Neutrophil (primary cell): ENCODE data around the gene STON2.

Experiments used
- H3K27ac ChIP-seq: fragments of 200-600 bp; sonication (generic); 2 replicates; pipeline ENCODE4 v1.5.1; 2016; ENCODE audit warnings: mild to moderate bottlenecking, moderate library complexity
- H3K27me3 ChIP-seq: fragments of 200-600 bp; sonication (generic); 2 replicates; pipeline ENCODE4 v1.6.0; 2016; ENCODE audit warnings: mild to moderate bottlenecking
- H3K36me3 ChIP-seq: fragments of 200-600 bp; sonication (generic); 2 replicates; pipeline ENCODE4 v1.5.1; 2017
- H3K4me1 ChIP-seq, 2 experiments: fragments of 200-600 bp in 1 of 2; sonication (generic) in 1 of 2; 1 replicate in 1 of 2; 2 replicates in 1 of 2; pipeline versions ENCODE4 v1.5.1 to v1.6.1; 2013 to 2016; ENCODE audit warnings: low read depth in 1 of 2, low read length in 1 of 2, mild to moderate bottlenecking in 1 of 2, moderate library complexity in 1 of 2; ENCODE audit not compliant: control insufficient read depth in 1 of 2, insufficient read depth in 1 of 2
- H3K4me3 ChIP-seq, 2 experiments: fragments of 200-600 bp in 1 of 2; sonication (generic) in 1 of 2; 1 replicate in 1 of 2; 2 replicates in 1 of 2; pipeline ENCODE4 v1.5.1; 2013 to 2016; ENCODE audit warnings: low read depth in 1 of 2, low read length in 1 of 2, mild to moderate bottlenecking in 1 of 2, moderate library complexity in 1 of 2
- H3K9me3 ChIP-seq: fragments of 200-600 bp; sonication (generic); 2 replicates; pipeline ENCODE4 v1.5.1; 2016
- TF ChIP-seq, protein P1 (sequence below): fragments of 200-600 bp; sonication (generic); IDR thresholded peaks from 2 replicates; pipeline ENCODE4 v1.5.1; 2016; ENCODE audit warnings: antibody characterized with exemption

The STON2 gene

DNA sequence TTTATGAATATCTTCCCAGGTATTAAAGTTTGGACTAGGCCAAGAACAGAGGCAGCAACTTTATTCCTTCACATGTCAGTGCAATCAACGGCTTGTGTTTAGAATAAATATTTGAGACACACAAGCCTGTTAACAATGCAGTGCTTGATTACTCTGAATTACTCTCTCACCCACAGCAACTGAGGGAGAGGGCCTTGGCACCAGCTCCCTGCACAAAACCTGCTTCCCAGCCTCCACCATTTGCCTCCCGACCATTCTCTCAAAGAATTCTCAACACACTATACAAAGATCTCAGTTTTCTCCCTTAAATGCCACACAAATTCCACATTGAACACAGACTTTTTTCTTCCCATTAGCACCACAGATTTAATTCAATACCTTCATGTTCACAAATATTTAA lies 77.0 kb downstream of the STON2 start:
- Histone ChIP-seq H3K36me3 (no peaks in the 10 kb centered on the region), H3K27me3 (no peaks in the 10 kb centered on the region), H3K27ac (no peak overlapping the region), H3K4me3 (no peak overlapping the region), H3K9me3 (no peaks in the 10 kb centered on the region), H3K4me1 (no peaks in the 10 kb centered on the region)
- TF ChIP-seq, protein P1, sequence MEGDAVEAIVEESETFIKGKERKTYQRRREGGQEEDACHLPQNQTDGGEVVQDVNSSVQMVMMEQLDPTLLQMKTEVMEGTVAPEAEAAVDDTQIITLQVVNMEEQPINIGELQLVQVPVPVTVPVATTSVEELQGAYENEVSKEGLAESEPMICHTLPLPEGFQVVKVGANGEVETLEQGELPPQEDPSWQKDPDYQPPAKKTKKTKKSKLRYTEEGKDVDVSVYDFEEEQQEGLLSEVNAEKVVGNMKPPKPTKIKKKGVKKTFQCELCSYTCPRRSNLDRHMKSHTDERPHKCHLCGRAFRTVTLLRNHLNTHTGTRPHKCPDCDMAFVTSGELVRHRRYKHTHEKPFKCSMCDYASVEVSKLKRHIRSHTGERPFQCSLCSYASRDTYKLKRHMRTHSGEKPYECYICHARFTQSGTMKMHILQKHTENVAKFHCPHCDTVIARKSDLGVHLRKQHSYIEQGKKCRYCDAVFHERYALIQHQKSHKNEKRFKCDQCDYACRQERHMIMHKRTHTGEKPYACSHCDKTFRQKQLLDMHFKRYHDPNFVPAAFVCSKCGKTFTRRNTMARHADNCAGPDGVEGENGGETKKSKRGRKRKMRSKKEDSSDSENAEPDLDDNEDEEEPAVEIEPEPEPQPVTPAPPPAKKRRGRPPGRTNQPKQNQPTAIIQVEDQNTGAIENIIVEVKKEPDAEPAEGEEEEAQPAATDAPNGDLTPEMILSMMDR, result no peak

DNA sequence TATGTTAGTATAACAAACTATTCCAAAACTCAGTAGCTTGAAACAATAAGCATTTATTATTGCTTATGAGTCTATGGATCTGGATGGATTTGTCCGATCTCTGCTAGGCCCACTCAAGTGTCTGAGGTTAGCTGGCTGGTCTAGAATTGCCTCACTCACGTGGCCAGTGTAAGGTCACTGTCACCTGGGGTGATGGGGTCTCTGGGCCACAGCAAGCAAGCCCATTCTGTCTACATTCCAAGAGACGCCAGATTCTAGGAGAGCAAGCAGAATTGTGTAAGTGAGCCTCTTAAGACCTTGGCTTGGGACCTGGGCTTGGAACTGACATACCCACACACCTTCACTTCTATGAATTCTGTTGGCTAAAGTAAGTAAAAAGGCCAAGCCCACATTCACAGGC lies 80.2 kb downstream of the STON2 start:
- H3K4me3 ChIP-seq, result no peak overlapping the region
- TF ChIP-seq, protein P1, result no peak

DNA sequence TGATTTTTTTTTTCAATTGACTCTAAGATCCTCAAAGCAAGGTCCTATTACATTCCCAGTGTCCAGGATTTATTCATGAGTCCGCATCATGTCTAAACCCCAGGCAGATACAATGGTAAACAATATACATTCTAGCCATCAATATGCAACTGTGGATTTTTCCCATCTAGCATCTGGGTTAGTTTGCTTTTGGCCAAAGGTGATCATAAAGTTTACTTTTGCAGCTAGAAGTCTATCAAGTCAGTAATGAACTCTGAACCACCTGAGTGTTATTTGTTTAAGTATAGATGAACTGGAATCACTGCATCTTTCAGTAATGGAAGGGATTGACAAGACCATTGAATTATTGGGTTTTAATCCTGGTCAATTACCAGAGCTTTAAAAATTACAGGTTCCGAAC lies 80.8 kb downstream of the STON2 start:
- TF ChIP-seq, protein P1, result no peak
- Histone ChIP-seq H3K4me3 (no peak overlapping the region), H3K36me3 (no peaks in the 10 kb centered on the region), H3K9me3 (no peaks in the 10 kb centered on the region), H3K27ac (no peak overlapping the region), H3K27me3 (no peaks in the 10 kb centered on the region), H3K4me1 (no peaks in the 10 kb centered on the region)

More for the DNA sequence above, 80.2 kb downstream of the STON2 start:
- H3K27ac ChIP-seq, result no peak overlapping the region
- H3K36me3 ChIP-seq, result no peaks in the 10 kb centered on the region
- no peaks in the 10 kb centered on the region for H3K27me3 ChIP-seq
- H3K9me3 ChIP-seq, result no peaks in the 10 kb centered on the region
- no peaks in the 10 kb centered on the region for H3K4me1 ChIP-seq

DNA sequence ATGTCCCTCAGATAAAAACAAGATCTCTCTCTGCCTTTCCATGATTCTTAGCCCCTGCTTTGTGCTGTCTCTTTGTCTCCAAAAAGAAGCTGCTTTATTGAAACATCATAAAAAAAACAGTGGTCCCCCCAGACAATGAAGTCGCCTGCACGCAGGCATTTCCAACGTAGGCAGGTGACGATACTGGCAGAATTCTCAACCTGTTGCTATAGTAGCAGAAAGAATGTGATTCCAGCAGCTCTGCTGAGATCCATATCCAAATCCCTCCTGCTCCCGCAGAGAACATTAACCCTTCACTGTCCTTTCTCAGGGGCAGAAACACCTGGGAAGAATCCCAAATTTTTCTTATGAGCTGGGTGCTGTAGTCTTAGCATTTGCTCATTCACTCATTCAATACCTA lies 84.8 kb downstream of the STON2 start:
- TF ChIP-seq, protein P1, result no peak
- no peak overlapping the region for H3K4me3 ChIP-seq

DNA sequence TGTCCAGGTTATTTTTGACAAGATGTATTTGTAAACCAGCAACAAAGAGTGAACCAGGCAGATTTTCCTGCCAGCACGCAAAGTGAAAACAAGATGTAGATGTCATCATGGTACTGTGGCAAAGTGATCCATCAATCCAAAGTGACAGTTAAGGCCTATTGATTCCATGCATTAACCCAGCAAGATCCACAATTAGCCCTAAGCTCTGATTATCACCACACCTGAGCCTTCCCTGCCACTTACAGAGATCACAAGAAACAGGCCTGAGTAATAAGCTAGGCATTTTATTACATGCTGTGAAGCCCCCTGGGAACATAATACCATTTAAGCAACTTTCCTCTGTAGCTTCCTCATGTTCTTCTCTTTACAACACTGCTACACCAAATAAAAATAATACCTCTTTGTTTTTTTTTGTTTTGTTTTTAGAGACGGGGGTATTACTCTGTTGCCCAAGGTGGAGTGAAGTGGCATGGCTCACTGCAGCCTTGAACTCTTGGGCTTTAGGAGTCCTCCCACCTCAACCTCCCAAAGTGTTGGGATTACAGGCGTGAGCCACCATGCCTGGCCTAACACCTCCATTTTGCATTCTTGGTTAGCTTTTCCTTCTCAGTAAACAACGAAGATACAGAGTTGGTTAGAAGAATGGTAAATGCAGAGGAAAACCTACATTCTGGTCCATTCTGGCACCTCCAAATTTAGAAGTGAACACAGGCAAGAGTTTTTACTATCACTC lies 85.5 kb downstream of the STON2 start:
- H3K4me3 ChIP-seq, result no peak overlapping the region
- H3K27me3 ChIP-seq, result no peaks in the 10 kb centered on the region
- H3K4me1 ChIP-seq, result peaks cover 5 to 18% of the 10 kb centered on the region in 2 experiments
- H3K36me3 ChIP-seq, result no peaks in the 10 kb centered on the region
- TF ChIP-seq, protein P1, result no peak
- no peaks in the 10 kb centered on the region for H3K9me3 ChIP-seq
- H3K27ac ChIP-seq, result no peak overlapping the region

More for the DNA sequence above, 84.8 kb downstream of the STON2 start:
- H3K9me3 ChIP-seq, result no peaks in the 10 kb centered on the region
- no peak overlapping the region for H3K27ac ChIP-seq
- H3K36me3 ChIP-seq, result no peaks in the 10 kb centered on the region
- no peaks in the 10 kb centered on the region for H3K27me3 ChIP-seq
- peaks cover 5 to 18% of the 10 kb centered on the region in 2 experiments for H3K4me1 ChIP-seq
